B cell (primary cell): ENCODE results near the gene C2CD4A. TPM values are rescaled to one million over a fixed set of nuclear protein-coding genes. Genes with fewer than 3 reads are reported as not detected.

Source experiments
- ATAC-seq: fragments of 200-7000 bp; cut with Tn5 transposase; one replicate; pipeline ENCODE4 v1.10.0; 2021; ENCODE audit warnings: low read depth, mild to moderate bottlenecking, moderate number of reproducible peaks, moderate library complexity
- CTCF ChIA-PET: fragments of 350-600 bp; sonication (Branson Sonifier 250); formaldehyde crosslinking; loops from one replicate; lab custom pipeline; 2021; ENCODE audit warnings: antibody characterized with exemption, inconsistent platforms; lab: Charles Lee
- POLR2A ChIA-PET: fragments of 350-600 bp; sonication (Branson Sonifier 250); formaldehyde crosslinking; loops from one replicate; lab custom pipeline; 2021; ENCODE audit warnings: antibody characterized with exemption; lab: Charles Lee
- DNase-seq: peaks from one replicate; pipeline ENCODE4 v3.0.0; 2013
- H2AFZ ChIP-seq: 2 replicates; pipeline ENCODE4 v1.6.1; 2012; ENCODE audit warnings: mild to moderate bottlenecking, low read depth, low read length; ENCODE audit not compliant: insufficient read depth, poor library complexity, severe bottlenecking
- H3K27ac ChIP-seq, 2 donors: 1 replicate in 1 of 2; 2 replicates in 1 of 2; pipeline ENCODE4 v1.5.1; 2012 to 2013; ENCODE audit warnings: low read length in 2 of 2, mild to moderate bottlenecking in 2 of 2, moderate library complexity in 1 of 2
- H3K27me3 ChIP-seq, 4 experiments: fragments of 200-600 bp in 1 of 4; sonication (generic) in 1 of 4; replicated peaks in 1 of 4; 1 replicate in 2 of 4; 2 replicates in 2 of 4; pipeline versions ENCODE4 v1.6.1 to v1.7.0; 2013 to 2016; ENCODE audit warnings: low read length in 3 of 4, mild to moderate bottlenecking in 2 of 4, mixed read lengths in 1 of 4, moderate library complexity in 1 of 4; ENCODE audit not compliant: insufficient read depth in 4 of 4, control insufficient read depth in 3 of 4; ENCODE audit errors: control extremely low read depth in 1 of 4
- H3K36me3 ChIP-seq, 2 experiments: replicated peaks in 1 of 2; 1 replicate in 1 of 2; 2 replicates in 1 of 2; pipeline versions ENCODE4 v1.6.1 to v1.7.1; 2013; ENCODE audit warnings: low read length in 1 of 2; ENCODE audit not compliant: insufficient read depth in 2 of 2, control insufficient read depth in 1 of 2; ENCODE audit errors: control extremely low read depth in 1 of 2, extremely low read depth in 1 of 2
- H3K4me1 ChIP-seq, 2 donors: fragments of 200-600 bp in 1 of 2; sonication (generic) in 1 of 2; 1 replicate in 1 of 2; 2 replicates in 1 of 2; pipeline versions ENCODE4 v1.5.1 to v1.6.1; 2013 to 2017; ENCODE audit warnings: low read length in 2 of 2; ENCODE audit not compliant: control insufficient read depth in 2 of 2, insufficient read depth in 2 of 2
- H3K4me2 ChIP-seq: replicated peaks from 2 replicates; pipeline ENCODE3; 2012; ENCODE audit warnings: mild to moderate bottlenecking, low read depth, low read length; ENCODE audit not compliant: poor library complexity, severe bottlenecking
- H3K4me3 ChIP-seq, 5 experiments: fragments of 200-600 bp in 1 of 5; sonication (generic) in 1 of 5; 1 replicate in 3 of 5; 2 replicates in 2 of 5; pipeline versions ENCODE4 v1.5.1 to v1.7.0; 2011 to 2016; ENCODE audit warnings: low read length in 4 of 5, mild to moderate bottlenecking in 4 of 5, low read depth in 2 of 5, control low read depth in 1 of 5, moderate library complexity in 1 of 5; ENCODE audit not compliant: insufficient read depth in 1 of 5; ENCODE audit errors: control extremely low read depth in 1 of 5, extremely low read depth in 1 of 5
- H3K79me2 ChIP-seq: fragments of 200-600 bp; sonication (generic); one replicate; pipeline ENCODE4 v1.6.0; 2016; ENCODE audit warnings: low read length; ENCODE audit not compliant: control insufficient read depth, insufficient read depth
- H3K9ac ChIP-seq: fragments of 200-600 bp; sonication (generic); 2 replicates; pipeline ENCODE4 v1.6.1; 2017; ENCODE audit warnings: mild to moderate bottlenecking, low read length, moderate library complexity
- H3K9me3 ChIP-seq, 3 donors: one replicate each; pipeline versions ENCODE4 v1.6.1 to v1.7.1; 2013; ENCODE audit warnings: low read length in 2 of 3; ENCODE audit not compliant: control insufficient read depth in 2 of 3, insufficient read depth in 1 of 3; ENCODE audit errors: control extremely low read depth in 1 of 3
- H4K20me1 ChIP-seq: 2 replicates; pipeline ENCODE4 v1.6.0; 2012; ENCODE audit warnings: mild to moderate bottlenecking, low read length; ENCODE audit not compliant: insufficient read depth, control insufficient read depth, poor library complexity, severe bottlenecking
- H3K27ac Mint-ChIP-seq: one replicate; pipeline ENCODE4 v1.8.0; 2021; ENCODE audit warnings: mixed read lengths
- H3K27me3 Mint-ChIP-seq: one replicate; pipeline ENCODE4 v1.8.0; 2021; ENCODE audit warnings: mixed read lengths
- H3K4me1 Mint-ChIP-seq: one replicate; pipeline ENCODE4 v1.8.0; 2021; ENCODE audit warnings: mixed read lengths
- H3K4me3 Mint-ChIP-seq: one replicate; pipeline ENCODE4 v1.8.0; 2021; ENCODE audit warnings: mixed read lengths
- H3K9me3 Mint-ChIP-seq: one replicate; pipeline ENCODE4 v1.8.0; 2022; ENCODE audit warnings: mixed read lengths; ENCODE audit not compliant: insufficient read depth
- EZH2 ChIP-seq: IDR thresholded peaks from 2 replicates; pipeline ENCODE4 v1.6.1; 2012; ENCODE audit warnings: borderline replicate concordance, low read depth, mild to moderate bottlenecking, moderate library complexity, low read length; ENCODE audit not compliant: insufficient read depth, poor library complexity, severe bottlenecking
- WGBS: methylation state at CpG from one replicate; pipeline ENCODE4 v1.1.5; 2013; ENCODE audit warnings: missing lambda C conversion rate; ENCODE audit not compliant: insufficient coverage; 5-methylcytosine and 5-hydroxymethylcytosine counted together
- intact Hi-C: fragments of 100-400 bp; cut with micrococcal nuclease; formaldehyde crosslinking; loops from one replicate; pipeline ENCODE4 v1.10.0; 2022
- polyA plus RNA-seq: library from polyadenylated mRNA; depleted of rRNA; stranded (reverse); fragments of >200 nt; gene quantifications from 2 replicates; pipeline ENCODE4 v1.2.3, GENCODE V29; 2012
- total RNA-seq, 2 donors: library from RNA; stranded (reverse); fragments of 120-200 nt in 1 of 2; gene quantifications; 1 replicate in 1 of 2; 2 replicates in 1 of 2; pipeline versions ENCODE4 v1.2.3 to v1.2.4, GENCODE V29; 2013 to 2022
- TF ChIP-seq, protein P1 (sequence below): fragments of 200-600 bp; IDR thresholded peaks from one replicate; pipeline ENCODE4 v1.8.0; 2022; ENCODE audit warnings: antibody characterized with exemption, mild to moderate bottlenecking

Gene C2CD4A
- total and polyA plus RNA-seq, 2 donors (not counting 1 experiment from before 2014, with no cell fraction given), result not detected

DNA sequence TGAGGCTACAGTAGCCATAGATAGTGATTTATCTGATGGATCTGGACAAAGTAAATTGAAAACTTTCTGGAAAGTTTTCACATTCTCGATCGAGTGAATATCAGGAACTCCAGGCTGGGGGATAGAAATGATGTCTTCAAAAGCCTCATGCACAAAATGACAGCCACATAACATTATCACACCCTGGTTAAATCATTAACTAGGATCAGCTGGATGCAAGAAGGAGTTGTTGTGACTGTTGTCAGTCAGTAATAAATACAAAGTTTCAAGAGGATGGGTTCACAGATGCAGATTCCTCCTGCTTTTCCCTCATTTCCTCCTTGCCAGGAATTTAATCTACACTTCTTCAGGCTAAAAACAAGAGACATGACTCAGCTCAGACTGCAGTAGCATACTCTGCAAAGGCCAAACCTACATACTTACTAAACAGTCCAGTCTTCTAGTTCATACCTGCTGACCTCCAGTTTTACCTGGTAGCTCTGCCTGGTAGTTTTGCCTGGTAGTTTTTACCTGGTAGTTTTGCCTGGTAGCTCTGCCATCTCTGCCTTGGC is 40.9 kb downstream of the C2CD4A start:
- Histone ChIP-seq H3K36me3 (no peaks in the 10 kb centered on the region), H3K79me2 (no peaks in the 10 kb centered on the region), H3K27me3 (no peaks in the 10 kb centered on the region), H3K9ac (no peak overlapping the region), H2AFZ (no peak overlapping the region), H4K20me1 (no peaks in the 10 kb centered on the region), H3K4me1 (no peaks in the 10 kb centered on the region), H3K4me3 (no peak overlapping the region), H3K27ac (no peak overlapping the region), H3K9me3 (no peaks in the 10 kb centered on the region), H3K4me2 (no peak overlapping the region)
- no CpG with 5 or more reads among the region's 2 CpGs for WGBS
- Mint-ChIP-seq H3K4me3 (no peak overlapping the region), H3K27me3 (peaks cover 23% of the 10 kb centered on the region), H3K4me1 (no peaks in the 10 kb centered on the region), H3K27ac (no peak overlapping the region), H3K9me3 (no peaks in the 10 kb centered on the region)
- CTCF ChIA-PET, result interaction anchor here (0.6 kb wide), 1 partner anchor 13 kb away, joined by 3 read pairs; no protein-coding TSS in a partner anchor
- DNase-seq (no peak), ATAC-seq (no peak)
- TF ChIP-seq, protein P1, sequence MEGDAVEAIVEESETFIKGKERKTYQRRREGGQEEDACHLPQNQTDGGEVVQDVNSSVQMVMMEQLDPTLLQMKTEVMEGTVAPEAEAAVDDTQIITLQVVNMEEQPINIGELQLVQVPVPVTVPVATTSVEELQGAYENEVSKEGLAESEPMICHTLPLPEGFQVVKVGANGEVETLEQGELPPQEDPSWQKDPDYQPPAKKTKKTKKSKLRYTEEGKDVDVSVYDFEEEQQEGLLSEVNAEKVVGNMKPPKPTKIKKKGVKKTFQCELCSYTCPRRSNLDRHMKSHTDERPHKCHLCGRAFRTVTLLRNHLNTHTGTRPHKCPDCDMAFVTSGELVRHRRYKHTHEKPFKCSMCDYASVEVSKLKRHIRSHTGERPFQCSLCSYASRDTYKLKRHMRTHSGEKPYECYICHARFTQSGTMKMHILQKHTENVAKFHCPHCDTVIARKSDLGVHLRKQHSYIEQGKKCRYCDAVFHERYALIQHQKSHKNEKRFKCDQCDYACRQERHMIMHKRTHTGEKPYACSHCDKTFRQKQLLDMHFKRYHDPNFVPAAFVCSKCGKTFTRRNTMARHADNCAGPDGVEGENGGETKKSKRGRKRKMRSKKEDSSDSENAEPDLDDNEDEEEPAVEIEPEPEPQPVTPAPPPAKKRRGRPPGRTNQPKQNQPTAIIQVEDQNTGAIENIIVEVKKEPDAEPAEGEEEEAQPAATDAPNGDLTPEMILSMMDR, result no peak
- no peak for TF ChIP-seq EZH2
- POLR2A ChIA-PET, result no interaction called here
- intact Hi-C loops, result no loop called here

DNA sequence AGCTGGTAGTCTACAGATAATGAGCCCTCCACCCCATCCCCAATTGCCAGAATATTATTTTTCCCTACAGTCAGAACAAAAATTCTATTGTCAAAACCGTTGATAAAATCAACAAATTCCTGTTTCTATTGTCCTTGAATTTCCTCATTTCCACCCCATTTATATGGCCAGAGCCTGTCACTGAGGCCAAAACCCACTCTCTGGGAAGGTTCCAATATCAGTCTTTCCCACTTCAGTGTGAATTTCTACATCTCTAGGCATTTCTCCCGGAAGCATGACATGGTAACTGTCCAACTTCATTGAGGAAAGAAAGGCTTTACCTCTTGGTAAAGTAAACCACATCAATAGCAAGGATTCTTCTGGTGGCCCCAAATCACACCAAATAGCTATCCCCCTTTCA is 41.6 kb downstream of the C2CD4A start:
- Histone ChIP-seq H3K79me2 (no peaks in the 10 kb centered on the region), H2AFZ (no peak overlapping the region), H3K4me2 (no peak overlapping the region), H3K9me3 (no peaks in the 10 kb centered on the region), H4K20me1 (no peaks in the 10 kb centered on the region), H3K27me3 (no peaks in the 10 kb centered on the region), H3K36me3 (no peaks in the 10 kb centered on the region), H3K4me1 (no peaks in the 10 kb centered on the region), H3K9ac (no peak overlapping the region), H3K4me3 (no peak overlapping the region), H3K27ac (no peak overlapping the region)
- ChIA-PET POLR2A (no interaction called here), CTCF (no interaction called here)
- ATAC-seq, result no peak
- H3K27ac Mint-ChIP-seq, result no peak overlapping the region
- H3K27me3 Mint-ChIP-seq, result peaks cover 29% of the 10 kb centered on the region
- TF ChIP-seq, protein P1, result no peak
- no peak for TF ChIP-seq EZH2
- intact Hi-C loops, result no loop called here
- H3K4me3 Mint-ChIP-seq, result no peak overlapping the region
- no peaks in the 10 kb centered on the region for H3K9me3 Mint-ChIP-seq
- H3K4me1 Mint-ChIP-seq, result no peaks in the 10 kb centered on the region
- no peak for DNase-seq
- 69% methylated on average over 2 of the region's 2 CpGs for WGBS
